Smooth muscle cell of the brain vasculature (primary cell): ENCODE data around the gene BCL11A.

Experiments used
- DNase-seq: peaks from one replicate; pipeline ENCODE4 v3.0.0-alpha.2; 2012; ENCODE audit warnings: low read depth, low spot score

The BCL11A gene

DNA sequence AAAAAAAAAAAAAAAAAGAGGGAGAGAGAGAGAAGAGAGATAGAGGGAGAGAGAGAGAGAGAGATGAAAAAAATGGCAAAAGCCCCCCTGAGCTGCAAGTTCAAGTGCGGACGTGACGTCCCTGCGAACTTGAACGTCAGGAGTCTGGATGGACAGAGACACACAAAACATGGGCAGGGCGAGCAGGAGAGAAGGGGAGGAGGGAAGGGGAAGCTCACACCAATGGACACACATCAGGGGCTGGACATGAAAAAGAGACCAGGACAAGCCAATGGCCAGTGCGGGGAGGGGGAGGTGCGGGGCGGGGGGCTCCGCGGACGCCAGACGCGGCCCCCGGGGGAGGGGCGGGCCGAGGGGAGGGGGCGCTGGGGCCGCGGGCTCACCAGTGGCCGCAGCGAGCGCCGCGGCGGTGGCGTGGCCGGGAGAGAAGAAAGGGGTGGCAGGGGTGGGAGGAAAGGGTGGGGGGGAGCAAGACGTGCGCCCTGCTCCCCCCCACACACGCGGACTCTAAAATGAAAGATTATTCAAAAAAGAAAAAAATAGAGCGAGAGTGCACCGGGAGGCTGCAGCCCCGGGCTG, at the start of gene BCL11A:
Gene BCL11A, minus strand, starts transcription at position 160 of the 579 bp plus-strand sequence. CDS start 384 bp downstream, outside the sequence.
- peak; percentile 72 for DNase-seq

DNA sequence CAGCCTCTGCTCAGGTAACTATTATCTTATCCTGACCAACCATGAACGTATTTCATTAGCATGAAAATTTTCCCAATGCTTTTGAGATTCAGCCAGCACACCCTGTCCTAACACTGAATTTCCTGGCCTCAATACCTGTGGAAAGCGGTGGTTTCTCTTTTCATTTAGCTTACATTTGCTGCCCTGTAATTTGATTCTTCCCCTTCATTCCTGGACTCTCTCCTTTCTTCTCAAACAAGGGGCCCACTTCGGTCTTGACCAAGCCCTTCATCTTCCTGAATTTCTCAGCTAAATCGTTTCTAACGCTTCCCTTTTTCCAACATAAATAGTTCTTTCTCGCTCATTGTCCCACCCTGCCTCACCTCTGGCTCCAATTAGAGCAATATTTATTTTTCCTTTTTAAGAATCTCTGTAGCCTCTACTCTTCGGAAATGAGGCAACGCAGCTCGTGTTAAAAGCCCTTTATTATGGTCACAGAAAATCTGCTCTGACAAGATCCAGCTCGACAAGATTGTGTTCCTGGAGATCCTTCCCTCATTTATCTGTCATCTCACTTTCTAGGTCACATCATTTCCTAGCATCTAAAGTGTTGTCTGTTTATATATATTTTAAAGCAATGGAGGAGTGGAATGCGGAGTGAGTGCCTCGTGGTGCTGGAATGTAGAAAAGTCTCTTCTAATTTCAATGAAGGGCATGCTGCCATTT, 49.5 kb upstream of the BCL11A start:
- DNase-seq = no peak

DNA sequence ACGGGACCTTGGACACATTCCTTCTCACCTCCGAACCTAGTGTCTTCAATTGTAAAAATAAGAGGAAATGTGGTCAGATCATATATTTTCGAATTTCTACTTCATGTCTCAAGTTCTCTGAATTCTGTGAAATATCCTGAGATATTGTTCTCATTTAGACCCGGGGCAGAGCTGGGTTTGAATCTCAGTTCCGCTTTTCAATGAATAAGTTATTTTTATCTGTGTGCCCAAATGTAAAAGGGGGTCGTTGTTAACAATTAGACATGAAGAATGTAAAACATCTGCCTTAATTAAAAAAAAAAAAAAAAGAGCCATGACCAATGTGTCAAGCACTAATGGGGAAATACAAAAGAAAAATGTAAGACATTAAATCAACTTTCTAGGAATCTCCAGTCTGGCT, 48.9 kb upstream of the BCL11A start:
- no peak for DNase-seq

DNA sequence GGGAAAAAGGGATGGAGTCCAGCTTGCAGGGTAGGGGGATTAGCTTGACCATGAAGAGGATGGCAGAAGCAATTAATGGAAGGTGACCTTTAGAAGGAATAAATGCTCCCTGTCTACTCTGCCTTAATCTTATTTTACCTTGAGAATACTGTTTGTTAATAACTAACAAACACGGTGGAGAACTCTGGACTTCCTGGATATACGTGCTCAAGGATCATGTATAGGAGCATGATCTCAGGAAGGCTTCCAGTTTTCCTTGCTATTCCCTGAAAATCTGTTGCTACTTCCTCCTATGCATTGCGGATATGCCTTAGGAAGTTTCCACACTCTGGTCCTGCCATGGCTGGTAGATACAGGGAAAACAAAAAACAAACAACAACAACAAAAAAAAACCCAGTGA, 44.8 kb upstream of the BCL11A start:
- DNase-seq = no peak

DNA sequence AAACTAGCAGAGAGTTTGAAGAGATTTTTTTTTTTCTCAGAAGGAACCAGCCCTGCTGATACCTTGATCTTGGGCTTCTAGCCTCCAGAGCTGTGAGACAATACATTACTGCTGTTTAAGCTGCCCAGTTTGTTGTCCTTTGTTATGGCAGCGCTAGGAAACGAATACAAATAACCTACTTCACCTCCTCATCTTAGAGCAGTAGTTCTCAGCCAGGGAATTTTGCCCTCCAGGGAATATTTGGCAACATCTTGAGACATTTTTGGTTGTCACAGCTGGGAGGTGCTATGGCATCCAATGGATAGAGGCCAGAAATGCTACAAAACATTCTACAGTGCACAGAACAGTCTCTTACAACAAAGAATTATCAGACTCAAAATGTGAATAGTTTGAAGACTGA, 43.9 kb upstream of the BCL11A start:
- DNase-seq = no peak

DNA sequence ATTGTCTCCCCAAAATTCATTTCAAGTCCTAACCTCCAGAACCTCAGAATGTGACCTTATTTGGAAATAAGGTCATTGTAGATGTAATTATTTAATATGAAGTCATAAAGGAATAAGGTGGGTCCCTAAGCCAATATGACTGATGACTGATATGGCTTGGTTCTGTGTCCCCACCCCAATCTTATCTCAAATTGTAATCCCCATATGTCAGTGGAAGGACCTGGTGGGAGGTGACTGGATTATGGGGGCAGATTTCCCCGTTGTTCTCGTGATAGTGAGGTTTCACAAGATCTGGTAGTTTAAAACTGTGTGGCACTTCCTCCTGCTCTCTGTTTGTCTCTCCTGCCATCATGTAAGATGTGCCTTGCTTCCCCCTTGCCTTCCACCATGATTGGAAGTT, 43.0 kb upstream of the BCL11A start:
- no peak for DNase-seq

DNA sequence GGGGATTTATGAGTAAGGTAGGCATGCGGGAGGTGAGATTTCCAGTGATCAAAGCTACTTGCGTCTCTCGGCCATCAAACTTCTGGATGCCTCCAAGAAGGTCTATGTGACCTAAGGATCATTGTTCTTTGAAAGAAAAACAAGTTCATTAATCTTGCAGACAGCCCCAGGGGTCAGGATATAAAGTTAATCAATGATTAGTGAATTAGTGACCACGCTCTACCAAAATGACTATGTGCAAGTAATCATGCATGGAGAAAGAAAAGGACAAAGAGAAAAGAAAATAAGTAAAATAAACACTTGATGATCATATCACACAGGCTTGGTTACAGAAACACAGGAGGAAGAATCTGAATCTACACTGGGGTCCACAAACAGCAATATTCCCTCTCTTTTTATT, 42.5 kb upstream of the BCL11A start:
- DNase-seq = no peak

DNA sequence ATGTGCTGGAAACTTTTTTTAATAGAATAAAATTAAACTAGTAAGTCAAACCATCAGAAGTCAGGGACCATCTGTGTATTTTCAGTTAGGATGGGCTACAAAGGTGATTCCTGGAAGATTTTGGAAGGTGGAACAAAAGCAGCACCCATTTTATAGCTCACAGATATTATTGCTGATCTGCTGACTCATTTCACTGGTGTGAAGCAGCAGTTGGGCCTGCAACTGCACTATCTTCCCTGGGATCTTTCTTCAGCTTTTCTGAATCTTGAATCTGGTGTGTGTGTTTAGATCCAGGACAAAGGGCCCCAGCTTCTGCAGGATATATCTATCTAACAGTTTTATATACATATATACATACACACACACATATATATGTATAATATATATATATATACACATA, 35.6 kb upstream of the BCL11A start:
- no peak for DNase-seq

DNA sequence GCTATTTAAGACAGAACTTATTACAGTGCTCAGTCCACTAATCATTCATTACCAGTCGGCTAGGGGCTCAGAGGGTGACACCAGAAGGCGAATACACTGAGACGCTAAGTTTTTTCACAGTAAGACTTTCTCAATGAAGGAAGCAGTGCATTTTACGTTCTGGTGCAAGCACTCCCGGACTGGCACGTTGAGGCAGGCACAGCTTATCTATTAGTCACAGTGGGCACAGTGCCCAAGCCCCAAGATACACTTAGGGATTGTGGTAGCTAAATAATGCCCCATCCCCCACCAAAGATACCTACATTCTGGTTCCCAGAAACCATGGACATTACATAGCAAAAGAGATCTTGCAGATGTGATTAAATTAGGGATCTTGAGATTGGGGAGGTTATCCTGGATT, 32.6 kb upstream of the BCL11A start:
- DNase-seq = no peak

DNA sequence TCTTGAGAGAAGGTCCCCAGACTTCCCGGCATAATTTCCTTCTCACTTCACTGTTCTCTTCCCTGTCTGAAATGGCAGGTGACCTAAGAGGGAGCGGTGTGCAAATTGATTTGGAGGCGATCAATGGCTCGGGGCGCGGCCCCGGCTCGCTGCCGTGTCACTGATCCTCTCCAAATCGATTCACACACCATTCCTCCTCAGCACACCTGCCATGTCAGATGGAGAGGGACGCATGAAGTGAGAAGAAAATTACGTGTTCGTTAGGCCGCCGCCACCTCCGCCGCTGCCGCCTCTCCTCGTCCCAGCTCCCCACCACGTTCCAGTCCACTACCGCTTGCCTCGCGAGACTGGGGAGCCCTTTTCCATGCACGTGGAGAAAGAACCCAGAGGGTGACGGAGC, 31.8 kb upstream of the BCL11A start:
- DNase-seq = no peak

DNA sequence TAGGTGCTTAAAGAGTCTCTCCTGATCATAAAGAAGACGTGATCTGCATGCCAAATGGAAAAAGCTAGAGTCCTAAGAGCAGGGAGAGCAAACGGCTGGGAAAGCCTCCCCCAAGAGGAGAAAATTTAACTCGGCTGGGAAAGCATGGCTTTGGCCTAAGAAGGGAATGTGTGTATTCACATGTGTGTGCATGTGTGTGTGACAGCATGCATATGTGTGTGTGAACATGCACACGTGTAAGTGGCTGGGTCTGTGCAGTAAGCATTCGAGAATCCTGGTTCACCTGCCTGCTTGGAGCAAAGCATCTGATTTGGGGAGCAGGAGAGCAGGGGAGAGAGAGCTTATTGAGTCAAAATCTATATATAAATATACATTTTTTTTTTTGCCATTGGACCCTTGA, 30.1 kb upstream of the BCL11A start:
- no peak for DNase-seq

DNA sequence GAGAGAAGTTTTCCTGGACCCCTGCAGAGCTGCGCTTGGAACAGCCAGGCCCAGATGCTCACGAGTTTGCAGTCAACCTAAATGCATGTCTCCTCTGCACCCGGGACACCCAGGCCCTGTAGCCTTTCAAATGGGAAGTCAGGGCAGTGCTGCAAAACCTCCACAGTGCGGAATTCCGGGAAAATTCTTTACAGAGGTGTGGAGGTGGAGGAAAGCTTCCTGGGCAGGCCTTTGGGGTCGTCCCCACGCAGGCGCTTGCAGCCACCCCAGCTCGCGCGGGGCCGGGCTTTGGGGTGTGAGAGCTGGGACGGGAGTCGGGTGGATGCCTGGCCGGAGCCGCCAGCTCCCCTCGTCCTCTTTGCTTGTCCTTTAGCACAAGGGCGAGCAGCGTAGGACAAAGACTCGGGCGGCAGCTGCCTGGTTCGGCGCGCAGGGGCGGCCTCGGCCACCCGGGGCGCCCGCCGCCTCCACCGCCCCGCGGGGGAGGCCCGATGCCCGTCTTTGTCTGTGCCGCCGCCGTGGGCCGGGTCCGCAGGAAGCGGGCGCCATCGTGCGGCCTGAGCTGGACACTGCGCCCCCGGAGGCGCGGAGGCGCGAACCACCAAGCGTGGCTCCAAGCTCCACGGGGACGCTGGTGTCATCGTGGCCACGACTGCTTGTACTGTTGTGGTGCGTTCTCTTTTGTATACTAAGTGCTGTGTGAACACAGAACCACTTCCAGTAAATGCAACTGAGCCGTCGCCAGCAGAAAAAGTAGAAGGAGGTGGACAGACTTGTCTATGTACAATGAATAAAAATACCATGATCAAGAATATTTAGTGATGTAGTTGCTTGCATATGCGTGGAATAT, 28.2 kb upstream of the BCL11A start:
- DNase-seq = no peak

DNA sequence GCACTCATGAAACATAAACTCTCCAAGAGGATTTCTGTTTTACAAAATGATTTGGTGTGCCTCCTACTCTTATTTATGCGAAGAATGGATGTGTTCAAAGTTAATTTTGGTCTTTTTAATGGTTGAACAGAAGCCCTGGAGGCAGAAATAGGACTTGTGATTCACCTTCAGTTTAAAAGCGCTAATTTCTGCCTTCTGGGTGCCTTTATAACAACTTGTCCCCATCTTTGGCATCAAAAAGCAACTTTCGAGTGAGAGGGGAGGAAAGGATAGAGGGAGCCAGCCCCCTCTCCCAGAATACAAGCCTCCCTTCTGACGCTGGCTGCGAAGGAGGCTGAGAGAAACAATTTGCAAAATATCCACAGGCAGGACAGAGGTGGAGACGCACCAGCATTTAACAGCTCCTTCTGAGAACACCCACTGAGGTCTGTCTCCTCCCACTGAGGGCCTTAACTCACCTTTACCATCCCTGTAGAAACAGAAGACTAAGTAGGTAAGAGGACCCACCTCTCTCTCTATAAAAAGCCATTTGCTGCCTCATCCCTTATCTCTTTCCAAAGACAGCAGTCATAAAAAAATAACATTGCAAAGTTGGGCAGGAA, 24.3 kb upstream of the BCL11A start:
- DNase-seq = no peak

DNA sequence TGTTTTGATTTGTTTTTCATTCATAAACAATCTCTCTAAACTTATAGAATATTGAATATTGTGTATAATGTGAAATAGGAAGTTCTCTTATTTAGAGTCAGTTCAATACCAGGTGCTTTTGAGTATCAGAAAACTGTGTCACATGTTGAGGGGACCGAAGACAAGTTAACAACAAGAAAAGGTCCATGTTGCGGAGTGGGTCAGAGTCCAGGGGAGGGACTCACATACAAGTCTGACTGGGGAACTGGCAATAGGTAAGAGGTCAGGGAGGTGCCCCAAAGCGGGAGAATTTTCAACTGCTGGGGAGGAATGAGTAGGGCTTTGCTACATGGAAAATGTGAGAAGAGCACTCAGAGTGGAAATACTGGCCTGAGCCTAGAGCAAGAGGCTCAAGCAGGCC, 19.8 kb upstream of the BCL11A start:
- no peak for DNase-seq

DNA sequence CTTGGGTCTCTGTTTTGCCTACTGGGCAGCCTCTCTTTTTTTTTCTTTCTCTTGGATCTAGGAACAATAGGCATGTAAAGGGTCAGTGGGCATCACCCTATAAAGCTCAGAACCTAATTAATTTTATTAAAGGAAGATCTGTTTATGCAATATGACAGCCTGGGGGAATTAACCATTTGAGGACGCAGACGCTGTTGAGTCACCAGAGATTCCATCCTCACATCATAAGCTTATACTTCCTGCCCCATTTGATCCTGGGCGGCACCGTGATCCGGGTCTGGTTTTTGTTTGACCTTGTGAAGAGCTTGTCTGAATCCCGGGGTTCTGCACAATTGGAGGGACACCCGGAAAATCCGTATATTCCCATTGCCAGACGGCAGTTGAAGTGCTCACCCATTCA, 16.8 kb upstream of the BCL11A start:
- DNase-seq = no peak

DNA sequence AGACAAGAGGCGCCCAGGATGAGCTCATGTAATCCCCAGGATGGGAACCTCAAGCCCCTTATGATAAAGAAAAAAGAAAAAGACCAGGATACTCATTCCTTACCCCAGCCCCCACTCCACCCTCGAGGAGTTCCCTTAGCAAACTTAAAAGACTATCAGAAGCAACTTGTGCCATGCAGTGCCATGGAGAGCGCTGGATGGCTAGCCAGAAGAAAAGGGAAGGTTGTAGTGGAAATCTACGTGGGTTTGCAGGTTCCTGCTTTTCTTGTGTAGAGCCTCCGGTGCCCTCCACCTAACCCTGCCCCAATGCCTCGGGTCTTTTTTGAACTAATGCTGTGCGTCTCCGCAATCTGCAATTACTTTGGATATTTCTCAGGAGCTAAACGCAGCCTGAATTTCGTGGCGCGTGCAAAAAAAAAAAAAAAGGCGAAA, 16.2 kb upstream of the BCL11A start:
- DNase-seq = no peak

DNA sequence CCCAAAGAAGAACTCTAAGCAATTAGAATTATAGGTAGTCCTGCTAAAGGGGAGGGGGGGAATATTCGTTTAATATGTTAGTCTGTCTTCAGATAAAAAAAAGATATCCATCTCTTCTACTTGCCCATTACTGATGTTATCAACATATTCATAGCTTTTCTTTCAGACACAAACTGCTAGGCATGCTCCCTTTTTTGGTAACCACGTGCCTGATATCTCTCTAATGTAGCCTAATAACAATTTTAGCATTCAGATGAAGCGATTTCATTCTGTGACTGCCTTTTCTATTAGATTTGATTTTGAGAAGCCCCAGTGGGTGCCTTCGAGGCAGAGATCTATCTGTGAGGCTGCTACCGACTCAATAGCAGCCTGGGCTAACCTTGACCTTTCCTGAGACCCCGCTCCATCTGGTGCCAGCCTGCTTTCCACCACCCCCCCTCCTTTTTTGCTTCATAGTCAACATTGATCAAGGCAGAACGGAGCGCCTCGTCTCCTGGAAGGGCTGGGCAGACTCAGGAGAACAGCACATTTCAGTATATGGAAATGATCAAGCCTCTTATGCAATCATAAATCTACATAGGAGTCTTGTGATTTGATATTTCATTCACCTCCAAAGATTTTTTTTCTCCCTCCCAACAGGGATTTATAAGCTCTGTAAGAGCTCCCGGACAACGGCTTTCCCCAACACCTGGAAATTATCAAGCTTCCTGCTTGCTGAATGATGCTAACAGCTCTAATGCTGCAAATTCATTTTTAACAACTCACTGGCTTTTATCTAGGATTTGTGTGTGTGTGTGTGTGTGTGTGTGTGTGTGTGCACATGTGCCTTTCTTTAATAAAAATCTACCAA, 14.7 kb upstream of the BCL11A start:
- DNase-seq = no peak

DNA sequence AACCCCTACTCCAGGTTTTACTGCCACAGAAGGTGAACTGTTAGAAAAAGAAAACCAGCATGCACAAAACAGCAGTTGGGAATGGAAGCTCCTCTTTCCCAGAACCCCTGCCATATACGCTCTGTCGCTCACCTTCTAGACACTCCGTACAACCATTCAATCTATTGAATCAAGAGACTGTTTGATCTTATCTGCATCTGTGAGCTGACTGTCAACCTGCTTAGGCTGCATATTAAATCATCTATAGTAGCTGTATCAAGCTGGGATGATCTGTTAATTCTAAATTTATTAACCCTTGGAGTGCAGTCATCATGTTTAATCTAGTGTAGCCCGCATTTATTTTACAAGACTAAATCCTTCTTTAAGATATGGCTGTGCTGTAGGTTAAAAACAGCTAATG, 13.6 kb upstream of the BCL11A start:
- DNase-seq = no peak

DNA sequence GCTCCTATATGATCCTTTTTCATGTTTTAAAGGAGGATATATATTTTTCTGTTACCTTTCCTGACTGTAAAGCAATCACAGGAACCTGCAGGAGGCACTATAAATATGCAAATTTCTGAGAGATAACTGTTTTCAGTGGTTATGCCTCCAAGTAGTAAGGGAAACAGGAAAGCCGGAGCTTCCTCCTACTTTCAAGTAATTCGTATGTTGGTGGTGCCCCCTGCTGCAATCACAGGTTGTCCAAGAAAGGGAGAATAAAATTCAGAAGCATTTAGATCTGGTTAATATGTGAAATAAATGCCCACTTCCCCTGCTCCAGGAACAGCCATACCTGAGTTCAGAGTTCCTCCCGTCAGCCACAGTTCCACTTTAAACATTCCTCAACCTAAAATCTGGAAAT, 12.0 kb upstream of the BCL11A start:
- no peak for DNase-seq

DNA sequence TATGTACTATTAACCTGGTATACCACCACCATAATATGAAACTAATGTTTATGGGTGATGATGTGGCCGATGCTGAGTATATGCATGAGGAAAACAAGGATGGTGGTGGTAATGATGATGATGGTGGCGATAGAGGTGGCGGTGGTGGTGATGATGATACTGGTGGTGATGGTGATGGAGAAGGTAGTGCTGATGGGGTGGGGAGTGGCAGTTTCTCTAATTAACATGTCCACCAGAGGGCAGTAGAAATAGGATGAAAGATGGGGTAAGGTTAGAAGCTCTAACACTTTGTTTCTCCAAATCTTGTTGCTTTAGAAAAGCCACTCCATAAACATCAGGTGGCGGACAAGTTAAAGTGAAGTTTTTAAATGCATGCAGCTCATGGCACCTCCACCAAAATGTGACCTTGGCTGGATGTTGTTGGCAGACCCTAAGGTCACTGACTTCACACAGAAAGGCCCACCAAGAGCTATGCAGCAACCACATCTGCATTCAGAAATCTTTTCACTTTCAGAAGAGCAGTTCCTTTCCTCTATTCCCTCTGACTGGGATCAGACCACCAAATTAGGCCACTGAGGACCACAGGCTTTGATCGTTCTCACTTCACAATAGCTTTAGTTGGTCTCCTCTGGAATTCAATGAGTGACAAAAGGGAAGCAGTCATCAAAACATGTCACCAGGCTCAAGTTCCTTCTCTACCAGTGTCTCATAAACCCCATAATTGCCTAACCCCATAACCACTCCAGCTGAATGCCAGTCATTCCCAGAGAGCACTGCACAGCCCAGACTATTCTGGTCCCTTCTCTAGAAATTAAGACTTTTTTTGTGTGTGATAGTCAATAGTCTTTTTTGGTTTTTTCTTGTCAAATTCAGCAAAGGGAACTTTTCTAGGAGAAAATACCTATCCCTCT, 7.5 kb upstream of the BCL11A start:
- no peak for DNase-seq
